CD14-positive monocyte (primary cell): ENCODE results near the gene NIP7. TPM values are rescaled to one million over a fixed set of nuclear protein-coding genes. Genes with fewer than 3 reads are reported as not detected.
A peak's percentile ranks its signal among the peaks of the same experiment; 100 is the strongest.
"Not testable (repeated sequence)": the region's sequence is repeated elsewhere in the genome, so short reads cannot be mapped to it uniquely, and the experiment has no call there.

Experiments used
- DNase-seq, 3 donors: peaks; one replicate each; pipeline ENCODE4 v3.0.0-alpha.2; 2011 to 2022
- H2AFZ ChIP-seq: 2 replicates; pipeline ENCODE4 v1.6.0; 2012; ENCODE audit warnings: mild to moderate bottlenecking, low read depth, low read length, inconsistent platforms; ENCODE audit not compliant: insufficient read depth, poor library complexity, severe bottlenecking
- H3K27ac ChIP-seq, 2 donors: 1 replicate in 1 of 2; 2 replicates in 1 of 2; pipeline ENCODE4 v1.5.1; 2012 to 2013; ENCODE audit warnings: low read length in 2 of 2, control low read depth in 1 of 2, inconsistent platforms in 1 of 2, low read depth in 1 of 2, mild to moderate bottlenecking in 1 of 2
- H3K27me3 ChIP-seq, 2 donors: one replicate each; pipeline versions ENCODE4 v1.6.0 to v1.6.1; 2011 to 2013; ENCODE audit warnings: low read length in 2 of 2; ENCODE audit not compliant: control insufficient read depth in 2 of 2, insufficient read depth in 2 of 2
- H3K36me3 ChIP-seq, 2 donors: replicated peaks in 1 of 2; 1 replicate in 1 of 2; 2 replicates in 1 of 2; pipeline versions ENCODE4 v1.5.1 to v1.6.1; 2012 to 2013; ENCODE audit warnings: low read length in 2 of 2, control low read depth in 1 of 2, inconsistent platforms in 1 of 2, mild to moderate bottlenecking in 1 of 2; ENCODE audit not compliant: insufficient read depth in 2 of 2, control insufficient read depth in 1 of 2
- H3K4me1 ChIP-seq, 2 donors: 1 replicate in 1 of 2; 2 replicates in 1 of 2; pipeline versions ENCODE4 v1.5.1 to v1.6.1; 2012 to 2013; ENCODE audit warnings: low read length in 2 of 2, control low read depth in 1 of 2, inconsistent platforms in 1 of 2, mild to moderate bottlenecking in 1 of 2, moderate library complexity in 1 of 2; ENCODE audit not compliant: insufficient read depth in 2 of 2, control insufficient read depth in 1 of 2
- H3K4me2 ChIP-seq: replicated peaks from 2 replicates; pipeline ENCODE3; 2012; ENCODE audit warnings: low read length, moderate library complexity, mild to moderate bottlenecking; ENCODE audit not compliant: poor library complexity, severe bottlenecking; ENCODE audit errors: extremely low read depth
- H3K4me3 ChIP-seq, 3 experiments: fragments of 200-600 bp in 1 of 3; sonication (generic) in 1 of 3; replicated peaks in 1 of 3; 1 replicate in 2 of 3; 2 replicates in 1 of 3; pipeline ENCODE4 v1.5.1; 2011 to 2013; ENCODE audit warnings: low read length in 3 of 3, mild to moderate bottlenecking in 3 of 3, control low read depth in 2 of 3, low read depth in 2 of 3, inconsistent platforms in 1 of 3, moderate library complexity in 1 of 3
- H3K79me2 ChIP-seq: 2 replicates; pipeline ENCODE4 v1.6.0; 2012; ENCODE audit warnings: mild to moderate bottlenecking, control low read depth, inconsistent platforms, low read length, moderate library complexity; ENCODE audit not compliant: insufficient read depth
- H3K9ac ChIP-seq: 2 replicates; pipeline ENCODE4 v1.6.0; 2017; ENCODE audit warnings: low read length, mild to moderate bottlenecking; ENCODE audit not compliant: insufficient read depth, poor library complexity, severe bottlenecking
- H3K9me3 ChIP-seq, 2 donors: replicated peaks in 1 of 2; 1 replicate in 1 of 2; 2 replicates in 1 of 2; pipeline versions ENCODE4 v1.5.1 to v1.6.1; 2012 to 2013; ENCODE audit warnings: low read length in 2 of 2, control low read depth in 1 of 2; ENCODE audit not compliant: control insufficient read depth in 1 of 2, insufficient read depth in 1 of 2
- H4K20me1 ChIP-seq: 2 replicates; pipeline ENCODE4 v1.6.0; 2012; ENCODE audit warnings: mild to moderate bottlenecking, low read length, control low read depth, moderate library complexity; ENCODE audit not compliant: insufficient read depth
- H3K27ac Mint-ChIP-seq, 7 donors: one replicate each; pipeline ENCODE4 v1.8.0; 2020; ENCODE audit warnings: mild to moderate bottlenecking in 7 of 7, mixed read lengths in 7 of 7, moderate library complexity in 6 of 7, inconsistent platforms in 2 of 7
- H3K27me3 Mint-ChIP-seq, 3 donors: one replicate each; pipeline ENCODE4 v1.8.0; 2021 to 2022; ENCODE audit warnings: low read depth in 3 of 3, mild to moderate bottlenecking in 3 of 3, mixed read lengths in 3 of 3, moderate library complexity in 3 of 3, inconsistent platforms in 1 of 3
- H3K36me3 Mint-ChIP-seq, 2 donors: one replicate each; pipeline ENCODE4 v1.8.0; 2020; ENCODE audit warnings: mixed read lengths in 2 of 2, inconsistent platforms in 1 of 2, mild to moderate bottlenecking in 1 of 2
- H3K4me1 Mint-ChIP-seq: one replicate; pipeline ENCODE4 v1.8.0; 2020; ENCODE audit warnings: mild to moderate bottlenecking, mixed read lengths
- H3K4me3 Mint-ChIP-seq, 2 donors: one replicate each; pipeline ENCODE4 v1.8.0; 2020; ENCODE audit warnings: mild to moderate bottlenecking in 2 of 2, mixed read lengths in 2 of 2, moderate library complexity in 1 of 2
- H3K9me3 Mint-ChIP-seq, 7 donors: one replicate each; pipeline ENCODE4 v1.8.0; 2020 to 2022; ENCODE audit warnings: mixed read lengths in 7 of 7, mild to moderate bottlenecking in 6 of 7, moderate library complexity in 6 of 7, inconsistent platforms in 2 of 7
- CTCF ChIP-seq: fragments of 200-600 bp; IDR thresholded peaks from one replicate; pipeline ENCODE4 v1.8.0; 2022; ENCODE audit warnings: antibody characterized with exemption, mild to moderate bottlenecking
- WGBS: methylation state at CpG from one replicate; pipeline ENCODE4 v1.1.5; 2013; ENCODE audit warnings: missing lambda C conversion rate; ENCODE audit not compliant: insufficient coverage; 5-methylcytosine and 5-hydroxymethylcytosine counted together
- intact Hi-C, 2 donors: fragments of 100-400 bp; cut with micrococcal nuclease; formaldehyde crosslinking; loops; one replicate each; pipeline versions ENCODE4 v1.15.0 to v1.15.1; 2023
- polyA plus RNA-seq, 3 donors: library from polyadenylated mRNA; depleted of rRNA in 1 of 3; unstranded in 2 of 3; stranded (reverse) in 1 of 3; fragments of 300-500 nt in 2 of 3; fragments of >200 nt in 1 of 3; fragmentation: Illumina TruSeq in 2 of 3; gene quantifications; 1 replicate in 2 of 3; 2 replicates in 1 of 3; pipeline ENCODE4 v1.2.3, GENCODE V29; 2012 to 2021

The NIP7 gene
- polyA plus RNA-seq, 3 donors: 3.0 to 16.4 (median 14.2) TPM

GRCh38 chr16:69293401-69293800 is 46.2 kb upstream of the NIP7 start:
- 94% methylated on average over 3 of the region's 3 CpGs for WGBS
- peaks cover 7% of the 10 kb centered on the region for H3K4me1 Mint-ChIP-seq
- H3K4me3 Mint-ChIP-seq: no peak overlapping the region

GRCh38 chr16:69294051-69294450 is 45.5 kb upstream of the NIP7 start:
- Histone ChIP-seq H3K4me2 (no peak overlapping the region), H3K9ac (no peak overlapping the region), H3K27me3 (no peaks in the 10 kb centered on the region), H2AFZ (no peak overlapping the region), H3K27ac (no peak overlapping the region), H4K20me1 (no peaks in the 10 kb centered on the region), H3K79me2 (no peaks in the 10 kb centered on the region), H3K4me3 (no peak overlapping the region), H3K4me1 (peaks cover 10 to 15% of the 10 kb centered on the region in 2 donors), H3K9me3 (no peaks in the 10 kb centered on the region), H3K36me3 (no peaks in the 10 kb centered on the region)
- no peak for TF ChIP-seq CTCF
- peaks cover 0 to 2% (median 0%) of the 10 kb centered on the region in 7 donors for H3K9me3 Mint-ChIP-seq
- H3K27me3 Mint-ChIP-seq: peaks cover 2 to 5% (median 5%) of the 10 kb centered on the region in 3 donors
- H3K4me1 Mint-ChIP-seq: peaks cover 13% of the 10 kb centered on the region
- H3K27ac Mint-ChIP-seq: no peak overlapping the region
- no peaks in the 10 kb centered on the region for H3K36me3 Mint-ChIP-seq
- intact Hi-C loops: no loop called here
- H3K4me3 Mint-ChIP-seq: no peak overlapping the region
- DNase-seq: no peak
- WGBS: no CpG with 5 or more reads among the region's 1 CpG

More at GRCh38 chr16:69293401-69293800, 46.2 kb upstream of the NIP7 start:
- no peak for TF ChIP-seq CTCF
- intact Hi-C loops: no loop called here
- no peak overlapping the region for H3K4me2 ChIP-seq
- no peak overlapping the region for H3K4me3 ChIP-seq
- Mint-ChIP-seq H3K27ac (no peak overlapping the region), H3K36me3 (no peaks in the 10 kb centered on the region), H3K9me3 (peaks cover 0 to 2% (median 0%) of the 10 kb centered on the region in 7 donors), H3K27me3 (peaks cover 2 to 8% (median 6%) of the 10 kb centered on the region in 3 donors)
- no peaks in the 10 kb centered on the region for H4K20me1 ChIP-seq
- H3K36me3 ChIP-seq: no peaks in the 10 kb centered on the region
- no peaks in the 10 kb centered on the region for H3K79me2 ChIP-seq
- no peak for DNase-seq
- no peaks in the 10 kb centered on the region for H3K27me3 ChIP-seq
- no peaks in the 10 kb centered on the region for H3K9me3 ChIP-seq
- H3K27ac ChIP-seq: no peak overlapping the region
- H3K9ac ChIP-seq: no peak overlapping the region
- H2AFZ ChIP-seq: no peak overlapping the region
- H3K4me1 ChIP-seq: peaks cover 4 to 8% of the 10 kb centered on the region in 2 donors

- WGBS: 92% methylated on average over 2 of the region's 7 CpGs
- H3K9me3 ChIP-seq, H3K9me3 Mint-ChIP-seq, H3K27ac ChIP-seq, H3K79me2 ChIP-seq, DNase-seq, H3K27me3 Mint-ChIP-seq, H3K27me3 ChIP-seq, H3K4me2 ChIP-seq, H3K4me3 ChIP-seq, H3K4me3 Mint-ChIP-seq, H4K20me1 ChIP-seq, intact Hi-C loops, H2AFZ ChIP-seq, H3K9ac ChIP-seq, H3K36me3 ChIP-seq: not testable (repeated sequence)
- peaks cover 28 to 32% of the 10 kb centered on the region in 2 donors for H3K4me1 ChIP-seq
- peak overlapping the region in 1 of 7 donors; percentile 25 for H3K27ac Mint-ChIP-seq
- H3K4me1 Mint-ChIP-seq: peaks cover 31% of the 10 kb centered on the region
- H3K36me3 Mint-ChIP-seq: peaks cover 8 to 12% of the 10 kb centered on the region in 2 donors
These were observed 42.8 kb upstream of the NIP7 start for GRCh38 chr16:69296771-69297170.
